ENCODE measurements around the gene SH3BP5. TPM values are rescaled to one million over a fixed set of nuclear protein-coding genes. Genes with fewer than 3 reads are reported as not detected.

SH3BP5 gene
- total RNA-seq, 1 donor from 2014 or later = 5.2 TPM

GRCh38 chr3:15319575-15319974, 12.8 kb downstream of the SH3BP5 start:
- no peak for DNase-seq (ENCODE audit: low read depth, low spot score)
- no peaks in the 10 kb centered on the region for H3K9me3 Mint-ChIP-seq
- no peaks in the 10 kb centered on the region for H3K36me3 Mint-ChIP-seq (ENCODE audit: low read depth)
- H3K4me3 Mint-ChIP-seq = no peak overlapping the region
- no peak overlapping the region for H3K27ac Mint-ChIP-seq (ENCODE audit: unreplicated experiment)
- TF ChIP-seq CTCF (conservative IDR thresholded peaks at IDR 0.05) = no peak
- no peaks in the 10 kb centered on the region for H3K4me1 Mint-ChIP-seq
- H3K27me3 Mint-ChIP-seq (ENCODE audit: low read depth) = no peaks in the 10 kb centered on the region

DNA sequence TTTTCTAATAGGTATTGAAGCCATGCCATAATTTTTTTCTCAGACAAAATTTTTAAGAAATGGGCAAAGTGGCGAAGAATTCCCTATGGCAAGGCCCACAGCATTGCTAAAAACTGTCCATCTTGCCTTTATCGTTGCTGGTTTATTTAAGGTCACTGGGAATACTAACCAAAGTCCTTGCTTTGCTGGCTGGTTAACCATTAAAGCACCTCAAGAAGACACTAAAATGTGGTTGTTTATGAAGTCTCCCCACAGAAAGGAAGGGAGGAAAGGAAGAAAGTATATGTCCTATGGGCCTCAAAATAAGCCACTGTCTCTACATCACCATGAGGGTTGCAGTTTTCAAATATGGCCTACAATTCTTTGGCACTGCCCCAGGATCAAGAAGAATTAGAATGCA, 13.2 kb downstream of the SH3BP5 start:
- H3K27ac Mint-ChIP-seq (ENCODE audit: unreplicated experiment) = no peak overlapping the region
- no peak for TF ChIP-seq CTCF (conservative IDR thresholded peaks at IDR 0.05)
- DNase-seq (ENCODE audit: low read depth, low spot score) = no peak
- no peaks in the 10 kb centered on the region for H3K36me3 Mint-ChIP-seq (ENCODE audit: low read depth)
- no peaks in the 10 kb centered on the region for H3K4me1 Mint-ChIP-seq
- H3K4me3 Mint-ChIP-seq = no peak overlapping the region
- no peaks in the 10 kb centered on the region for H3K9me3 Mint-ChIP-seq
- no peaks in the 10 kb centered on the region for H3K27me3 Mint-ChIP-seq (ENCODE audit: low read depth)

GRCh38 chr3:15318661-15319060, 13.7 kb downstream of the SH3BP5 start:
- H3K4me3 Mint-ChIP-seq = no peak overlapping the region
- H3K4me1 Mint-ChIP-seq = no peaks in the 10 kb centered on the region
- H3K27me3 Mint-ChIP-seq (ENCODE audit: low read depth) = no peaks in the 10 kb centered on the region
- no peak for TF ChIP-seq CTCF (conservative IDR thresholded peaks at IDR 0.05)
- no peak for DNase-seq (ENCODE audit: low read depth, low spot score)
- no peaks in the 10 kb centered on the region for H3K9me3 Mint-ChIP-seq
- no peaks in the 10 kb centered on the region for H3K36me3 Mint-ChIP-seq (ENCODE audit: low read depth)
- H3K27ac Mint-ChIP-seq (ENCODE audit: unreplicated experiment) = no peak overlapping the region

GRCh38 chr3:15316998-15317435, 15.4 kb downstream of the SH3BP5 start:
- no peak overlapping the region for H3K27ac Mint-ChIP-seq (ENCODE audit: unreplicated experiment)
- no peaks in the 10 kb centered on the region for H3K9me3 Mint-ChIP-seq
- DNase-seq (ENCODE audit: low read depth, low spot score) = no peak
- no peak for TF ChIP-seq CTCF (conservative IDR thresholded peaks at IDR 0.05)
- H3K4me1 Mint-ChIP-seq = peaks cover 3% of the 10 kb centered on the region
- H3K36me3 Mint-ChIP-seq (ENCODE audit: low read depth) = no peaks in the 10 kb centered on the region
- H3K27me3 Mint-ChIP-seq (ENCODE audit: low read depth) = no peaks in the 10 kb centered on the region
- no peak overlapping the region for H3K4me3 Mint-ChIP-seq

DNA sequence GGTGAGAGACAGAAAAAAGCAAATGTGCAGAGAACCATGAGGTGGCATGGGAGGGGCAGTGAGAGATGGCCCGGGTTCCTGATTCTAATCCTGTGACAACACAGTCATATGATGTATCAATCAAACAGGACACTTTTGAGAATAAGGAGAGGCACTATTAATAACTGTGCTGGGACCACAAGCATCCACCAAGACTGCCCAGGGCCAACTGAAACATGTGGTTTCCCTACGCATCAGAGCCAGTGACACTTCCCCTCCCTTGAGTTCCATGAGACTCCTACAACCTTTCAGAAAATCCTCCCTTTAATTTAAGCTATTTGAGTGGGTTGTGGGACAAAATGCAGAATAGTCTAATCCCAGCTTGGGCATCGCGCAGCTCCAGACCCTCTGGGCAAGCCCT, 17.4 kb downstream of the SH3BP5 start:
- Mint-ChIP-seq H3K27me3 (ENCODE audit: low read depth) (no peaks in the 10 kb centered on the region), H3K36me3 (ENCODE audit: low read depth) (no peaks in the 10 kb centered on the region), H3K27ac (ENCODE audit: unreplicated experiment) (no peak overlapping the region), H3K4me1 (peaks cover 13% of the 10 kb centered on the region), H3K4me3 (no peak overlapping the region), H3K9me3 (no peaks in the 10 kb centered on the region)
- no peak for DNase-seq (ENCODE audit: low read depth, low spot score)
- TF ChIP-seq CTCF (conservative IDR thresholded peaks at IDR 0.05) = no peak

DNA sequence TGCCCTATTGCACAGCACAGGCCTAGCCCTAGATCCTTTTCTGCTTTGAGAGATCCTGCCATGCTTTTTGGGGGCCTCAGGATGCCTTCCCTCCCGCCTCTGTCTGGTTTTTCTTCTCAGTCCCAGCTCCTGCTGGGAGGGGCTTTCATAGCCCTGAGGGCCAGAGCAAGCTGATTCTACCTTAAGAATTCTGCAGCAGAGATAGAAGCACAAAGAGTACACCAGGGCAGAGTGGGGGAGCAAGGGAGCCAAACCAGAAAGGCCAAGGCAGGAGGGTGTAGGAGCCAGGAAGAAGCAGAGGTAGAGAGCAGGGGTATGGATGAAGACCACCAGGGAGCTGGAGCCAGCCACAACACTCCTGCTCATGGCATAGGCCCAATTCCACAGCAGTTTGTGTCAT, 18.1 kb downstream of the SH3BP5 start:
- H3K27ac Mint-ChIP-seq (ENCODE audit: unreplicated experiment) = no peak overlapping the region
- DNase-seq (ENCODE audit: low read depth, low spot score) = no peak
- TF ChIP-seq CTCF (conservative IDR thresholded peaks at IDR 0.05) = no peak
- H3K9me3 Mint-ChIP-seq = no peaks in the 10 kb centered on the region
- no peaks in the 10 kb centered on the region for H3K36me3 Mint-ChIP-seq (ENCODE audit: low read depth)
- no peaks in the 10 kb centered on the region for H3K27me3 Mint-ChIP-seq (ENCODE audit: low read depth)
- H3K4me1 Mint-ChIP-seq = peaks cover 17% of the 10 kb centered on the region
- no peak overlapping the region for H3K4me3 Mint-ChIP-seq
